ENCODE measurements around the gene EXD3. TPM values are rescaled to one million over a fixed set of nuclear protein-coding genes. Genes with fewer than 3 reads are reported as not detected.
A peak's percentile ranks its signal among the peaks of the same experiment; 100 is the strongest.

Gene EXD3
- total and polyA plus RNA-seq, 2 of the 4 experiments (the other 2 are of a cell fraction), result 1.1 to 7.4 TPM

DNA sequence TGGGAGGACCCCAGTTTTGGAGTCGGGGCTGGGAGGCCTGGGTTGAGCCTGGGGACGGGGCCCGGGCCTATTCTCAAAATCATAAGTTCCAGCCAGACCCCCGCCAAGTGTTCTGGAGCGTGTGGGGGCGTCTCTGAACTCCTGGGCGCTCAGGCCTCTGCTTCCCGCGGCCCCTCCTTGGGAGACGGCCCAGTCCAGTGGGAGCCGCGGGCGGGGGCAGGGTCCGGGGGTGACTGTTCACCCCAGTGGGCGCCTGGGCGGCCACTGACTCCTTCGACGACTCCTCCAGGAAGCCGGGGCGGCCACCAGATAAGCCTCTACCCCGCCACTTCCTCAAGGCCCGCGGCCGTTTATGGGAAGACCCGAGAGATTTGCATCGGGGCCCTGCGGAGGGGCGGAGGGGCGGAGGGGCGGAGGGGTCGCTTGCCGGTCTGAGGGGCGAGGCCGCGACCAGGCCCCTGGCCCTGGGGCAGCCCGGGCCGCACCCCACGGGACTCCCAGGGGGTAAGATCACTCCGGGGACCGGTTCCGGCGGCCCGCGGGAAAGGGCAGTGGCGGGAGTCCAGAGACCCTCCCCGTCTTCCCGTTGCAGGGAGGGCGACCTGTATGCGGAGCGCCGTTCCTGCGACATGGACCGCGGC is 144.8 kb downstream of the EXD3 start (continued):
- TF ChIP-seq MAFK (IDR thresholded peaks at IDR 0.05; ENCODE audit: low read depth, low read length), result no peak

DNA sequence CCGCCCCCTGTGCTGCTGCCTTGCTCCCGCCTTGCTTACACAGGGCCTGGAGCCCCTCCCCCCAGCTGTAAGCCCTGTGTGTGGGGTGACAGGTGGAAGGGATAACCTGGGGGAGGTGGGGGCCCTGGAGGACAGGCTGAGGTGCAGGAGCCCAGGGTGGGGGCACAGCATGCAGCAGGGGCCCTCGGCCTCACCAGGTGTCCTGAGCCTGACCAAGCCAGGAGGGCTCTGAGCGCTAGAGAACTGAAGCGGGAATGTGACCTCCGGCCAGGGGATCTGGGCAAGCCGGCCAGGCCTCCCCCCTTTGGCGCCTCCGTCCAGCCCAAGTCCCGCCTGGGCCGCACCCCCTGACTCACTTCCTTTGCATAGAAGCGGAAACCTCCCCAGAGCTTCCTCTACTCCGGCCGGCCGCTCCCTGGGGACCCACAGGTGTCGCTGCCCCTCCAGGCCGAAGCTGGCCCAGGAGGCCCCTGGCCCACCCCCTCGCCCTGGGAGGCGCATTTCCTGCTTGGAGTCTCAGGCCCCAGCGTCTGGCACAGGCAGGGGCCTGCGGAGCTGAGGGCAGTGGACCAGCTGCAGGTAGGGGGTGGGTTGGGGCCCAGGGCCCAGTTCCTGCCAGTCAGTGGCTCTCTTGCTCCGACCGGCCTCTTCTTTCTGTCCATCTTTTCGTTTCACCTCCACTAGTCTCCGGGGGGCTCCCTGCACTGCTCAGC is 145.5 kb downstream of the EXD3 start, which contains the start of gene TOR4A:
Gene TOR4A (plus strand): TSS at position 398 of the 713 bp plus-strand sequence. CDS start 964 bp downstream, outside the sequence.
- peak within 1 kb of the TSS; percentile 59; the same call in 1 of the 2 replicates for H3K23ac ChIP-seq (ENCODE audit: low read depth, low read length)
- H3K4me1 ChIP-seq (ENCODE audit: control insufficient read depth, insufficient read depth, low read length), result peaks cover 21% of the 10 kb centered on the region
- CTCF ChIA-PET, result no interaction called here
- H3K79me1 ChIP-seq (ENCODE audit: low read depth in 1 of 2, low read length in 2 of 2), result peaks cover 3 to 63% of the 10 kb centered on the region in 2 experiments
- peak within 1 kb of the TSS; percentile 8; the same call in 1 of the 2 replicates for H3K18ac ChIP-seq (ENCODE audit: low read depth, low read length)
- H3K9ac ChIP-seq (ENCODE audit: low read depth, low read length), result peak within 1 kb of the TSS; percentile 79
- ATAC-seq (ENCODE audit: low read depth), result peak; percentile 84
- peaks cover 34% of the 10 kb centered on the region for H4K20me1 ChIP-seq (ENCODE audit: insufficient read depth, low read length)
- H4K91ac ChIP-seq (ENCODE audit: insufficient read depth, low read depth, low read length), result peak within 1 kb of the TSS; percentile 73
- peak within 1 kb of the TSS; percentile 71 for H2BK5ac ChIP-seq (ENCODE audit: low read depth, low read length, poor library complexity, severe bottlenecking)
- peak within 1 kb of the TSS; percentile 27 for H3K56ac ChIP-seq (ENCODE audit: extremely low read depth, insufficient read depth, low read length)
- no peak for TF ChIP-seq CHD1 (IDR thresholded peaks at IDR 0.05; ENCODE audit: low read depth, low read length)
- no peak for TF ChIP-seq RAD21 (IDR thresholded peaks at IDR 0.05; ENCODE audit: low read length)
- TF ChIP-seq, protein P1, sequence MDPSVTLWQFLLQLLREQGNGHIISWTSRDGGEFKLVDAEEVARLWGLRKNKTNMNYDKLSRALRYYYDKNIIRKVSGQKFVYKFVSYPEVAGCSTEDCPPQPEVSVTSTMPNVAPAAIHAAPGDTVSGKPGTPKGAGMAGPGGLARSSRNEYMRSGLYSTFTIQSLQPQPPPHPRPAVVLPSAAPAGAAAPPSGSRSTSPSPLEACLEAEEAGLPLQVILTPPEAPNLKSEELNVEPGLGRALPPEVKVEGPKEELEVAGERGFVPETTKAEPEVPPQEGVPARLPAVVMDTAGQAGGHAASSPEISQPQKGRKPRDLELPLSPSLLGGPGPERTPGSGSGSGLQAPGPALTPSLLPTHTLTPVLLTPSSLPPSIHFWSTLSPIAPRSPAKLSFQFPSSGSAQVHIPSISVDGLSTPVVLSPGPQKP (IDR thresholded peaks at IDR 0.05; ENCODE audit: borderline replicate concordance, low read depth, low read length), result no peak
- TF ChIP-seq POLR2A (IDR thresholded peaks at IDR 0.05; ENCODE audit: low read depth, low read length), result peak; percentile 65; the same call in 1 of the 2 replicates
- TF ChIP-seq, protein P2, sequence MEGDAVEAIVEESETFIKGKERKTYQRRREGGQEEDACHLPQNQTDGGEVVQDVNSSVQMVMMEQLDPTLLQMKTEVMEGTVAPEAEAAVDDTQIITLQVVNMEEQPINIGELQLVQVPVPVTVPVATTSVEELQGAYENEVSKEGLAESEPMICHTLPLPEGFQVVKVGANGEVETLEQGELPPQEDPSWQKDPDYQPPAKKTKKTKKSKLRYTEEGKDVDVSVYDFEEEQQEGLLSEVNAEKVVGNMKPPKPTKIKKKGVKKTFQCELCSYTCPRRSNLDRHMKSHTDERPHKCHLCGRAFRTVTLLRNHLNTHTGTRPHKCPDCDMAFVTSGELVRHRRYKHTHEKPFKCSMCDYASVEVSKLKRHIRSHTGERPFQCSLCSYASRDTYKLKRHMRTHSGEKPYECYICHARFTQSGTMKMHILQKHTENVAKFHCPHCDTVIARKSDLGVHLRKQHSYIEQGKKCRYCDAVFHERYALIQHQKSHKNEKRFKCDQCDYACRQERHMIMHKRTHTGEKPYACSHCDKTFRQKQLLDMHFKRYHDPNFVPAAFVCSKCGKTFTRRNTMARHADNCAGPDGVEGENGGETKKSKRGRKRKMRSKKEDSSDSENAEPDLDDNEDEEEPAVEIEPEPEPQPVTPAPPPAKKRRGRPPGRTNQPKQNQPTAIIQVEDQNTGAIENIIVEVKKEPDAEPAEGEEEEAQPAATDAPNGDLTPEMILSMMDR (conservative IDR thresholded peaks at IDR 0.05; ENCODE audit: low read depth, low read length), result peak; percentile 31; the same call in 1 of the 2 replicates
- no peak for TF ChIP-seq RFX5 (IDR thresholded peaks at IDR 0.05; ENCODE audit: low read depth, low read length)
- TF ChIP-seq MAZ (IDR thresholded peaks at IDR 0.05; ENCODE audit: borderline replicate concordance, low read depth, low read length), result no peak
- no peak for TF ChIP-seq SMC3 (IDR thresholded peaks at IDR 0.05; ENCODE audit: low read depth, low read length)
- TF ChIP-seq, protein P3, sequence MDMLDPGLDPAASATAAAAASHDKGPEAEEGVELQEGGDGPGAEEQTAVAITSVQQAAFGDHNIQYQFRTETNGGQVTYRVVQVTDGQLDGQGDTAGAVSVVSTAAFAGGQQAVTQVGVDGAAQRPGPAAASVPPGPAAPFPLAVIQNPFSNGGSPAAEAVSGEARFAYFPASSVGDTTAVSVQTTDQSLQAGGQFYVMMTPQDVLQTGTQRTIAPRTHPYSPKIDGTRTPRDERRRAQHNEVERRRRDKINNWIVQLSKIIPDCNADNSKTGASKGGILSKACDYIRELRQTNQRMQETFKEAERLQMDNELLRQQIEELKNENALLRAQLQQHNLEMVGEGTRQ (IDR thresholded peaks at IDR 0.05; ENCODE audit: low read depth, low read length), result no peak
- peak; percentile 14; the same call in 1 of the 2 replicates for TF ChIP-seq FOS (IDR thresholded peaks at IDR 0.05; ENCODE audit: low read depth, low read length)
- TF ChIP-seq MAFK (IDR thresholded peaks at IDR 0.05; ENCODE audit: low read depth, low read length), result no peak
- no peaks in the 10 kb centered on the region for H3K27me3 ChIP-seq (ENCODE audit: control insufficient read depth, insufficient read depth, low read length)
- H4K5ac ChIP-seq (ENCODE audit: low read depth, low read length), result peak within 1 kb of the TSS; percentile 36
- peak within 1 kb of the TSS; percentile 58 for H3K14ac ChIP-seq (replicated peaks; ENCODE audit: low read depth, low read length)
- H3K4me2 ChIP-seq (ENCODE audit: low read depth, low read length), result peak within 1 kb of the TSS; percentile 77
- H3K36me3 ChIP-seq (ENCODE audit: control insufficient read depth, insufficient read depth, low read length), result peaks cover 33% of the 10 kb centered on the region
- peak within 1 kb of the TSS; percentile 86 for H4K8ac ChIP-seq (ENCODE audit: low read depth in 2 of 2, low read length in 2 of 2)
- H2AK9ac ChIP-seq (replicated peaks; ENCODE audit: low read depth, low read length, poor library complexity), result peak within 1 kb of the TSS; percentile 99
- in situ Hi-C loops (cut with MboI; ENCODE audit: low sequenced_read_pairs), result no loop called here
- intact Hi-C loops (cut with micrococcal nuclease), result no loop called here
- H2BK120ac ChIP-seq (ENCODE audit: low read depth, low read length), result peak within 1 kb of the TSS; percentile 66
- H2AK5ac ChIP-seq (ENCODE audit: low read depth, low read length), result peak within 1 kb of the TSS; percentile 91
- H3K9me3 ChIP-seq (ENCODE audit: control insufficient read depth, insufficient read depth, low read length), result no peaks in the 10 kb centered on the region
- H2AFZ ChIP-seq (replicated peaks; ENCODE audit: low read length, poor library complexity), result peak within 1 kb of the TSS; percentile 88
- H2BK20ac ChIP-seq (ENCODE audit: low read depth, low read length), result no peak within 1 kb of the TSS; the same call in 1 of the 2 replicates
- H3K4me3 ChIP-seq (ENCODE audit: insufficient read depth, low read depth, low read length), result peak within 1 kb of the TSS; percentile 80
- dilution Hi-C loops (cut with HindIII; ENCODE audit: low sequenced_read_pairs, unreplicated experiment), result no loop called here
- H2BK15ac ChIP-seq (ENCODE audit: low read depth, low read length), result peak within 1 kb of the TSS; percentile 40; the same call in 1 of the 3 replicates
- DNase-seq, result peak; percentile 86
- H3K9me1 ChIP-seq (ENCODE audit: insufficient read depth, low read length), result no peaks in the 10 kb centered on the region
- no TSS peak for BruUV-seq (replicated peaks)
- WGBS, 2 experiments (ENCODE audit: extremely low coverage in 2 of 2, insufficient read length in 1 of 2), result 0% methylated on average over 8 of the region's 25 CpGs; no CpG with 5 or more reads in 1 of the 2 experiments
- POLR2A ChIA-PET (ENCODE audit: unreplicated experiment), result interaction anchor here (0.5 kb wide), 1 partner anchor 10 kb away, joined by 5 read pairs; no protein-coding TSS in a partner anchor
- peak within 1 kb of the TSS; percentile 81 for H3K27ac ChIP-seq (ENCODE audit: insufficient read depth, low read length)
- peak within 1 kb of the TSS; percentile 88 for H3K4ac ChIP-seq (ENCODE audit: low read depth, low read length)

Data from IMR-90 (cell line).